Endothelial cell of umbilical vein (primary cell): ENCODE data around the gene SH3BP5L.

Source experiments
- MYC ChIP-seq: IDR thresholded peaks from one replicate; pipeline ENCODE4 v1.6.1; 2011; ENCODE audit warnings: mild to moderate bottlenecking, low read depth, low read length
- POLR2A ChIP-seq: IDR thresholded peaks from 2 replicates; pipeline ENCODE4 v1.6.1; 2012; ENCODE audit warnings: low read depth, mild to moderate bottlenecking, control low read depth, low read length
- TF ChIP-seq, protein P1 (sequence below), 2 donors: IDR thresholded peaks; 1 replicate in 1 of 2; 2 replicates in 1 of 2; pipeline ENCODE4 v1.5.1; 2011; ENCODE audit warnings: low read length in 2 of 2, mild to moderate bottlenecking in 2 of 2, moderate library complexity in 2 of 2, control low read depth in 1 of 2, inconsistent platforms in 1 of 2, low read depth in 1 of 2; ENCODE audit not compliant: insufficient read depth in 1 of 2; ENCODE audit errors: extremely low read depth in 1 of 2

DNA sequence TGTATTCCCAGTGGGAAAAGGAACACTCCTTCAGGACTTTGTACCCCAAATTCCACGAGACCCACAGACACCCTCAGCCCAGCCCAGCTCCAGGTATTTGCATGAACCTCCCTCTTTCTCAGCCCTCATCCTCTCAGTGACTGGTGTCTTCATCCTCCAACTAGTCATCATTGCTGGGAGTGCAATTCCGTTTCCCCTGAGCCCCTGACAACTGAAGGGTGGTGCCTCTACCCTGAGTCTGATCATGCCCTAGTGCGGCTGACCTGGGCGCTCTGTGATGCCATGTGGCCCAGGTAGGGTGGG is 36.9 kb upstream of the SH3BP5L start:
- TF ChIP-seq POLR2A (no peak), MYC (no peak)
- TF ChIP-seq, protein P1, sequence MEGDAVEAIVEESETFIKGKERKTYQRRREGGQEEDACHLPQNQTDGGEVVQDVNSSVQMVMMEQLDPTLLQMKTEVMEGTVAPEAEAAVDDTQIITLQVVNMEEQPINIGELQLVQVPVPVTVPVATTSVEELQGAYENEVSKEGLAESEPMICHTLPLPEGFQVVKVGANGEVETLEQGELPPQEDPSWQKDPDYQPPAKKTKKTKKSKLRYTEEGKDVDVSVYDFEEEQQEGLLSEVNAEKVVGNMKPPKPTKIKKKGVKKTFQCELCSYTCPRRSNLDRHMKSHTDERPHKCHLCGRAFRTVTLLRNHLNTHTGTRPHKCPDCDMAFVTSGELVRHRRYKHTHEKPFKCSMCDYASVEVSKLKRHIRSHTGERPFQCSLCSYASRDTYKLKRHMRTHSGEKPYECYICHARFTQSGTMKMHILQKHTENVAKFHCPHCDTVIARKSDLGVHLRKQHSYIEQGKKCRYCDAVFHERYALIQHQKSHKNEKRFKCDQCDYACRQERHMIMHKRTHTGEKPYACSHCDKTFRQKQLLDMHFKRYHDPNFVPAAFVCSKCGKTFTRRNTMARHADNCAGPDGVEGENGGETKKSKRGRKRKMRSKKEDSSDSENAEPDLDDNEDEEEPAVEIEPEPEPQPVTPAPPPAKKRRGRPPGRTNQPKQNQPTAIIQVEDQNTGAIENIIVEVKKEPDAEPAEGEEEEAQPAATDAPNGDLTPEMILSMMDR (IDR thresholded peaks at IDR 0.05; ENCODE audit: extremely low read depth in 1 of 2, insufficient read depth in 1 of 2, low read depth in 1 of 2, low read length in 2 of 2): no peak
